Lung (tissue), 12 donors: ENCODE measurements around the gene UBE2H. TPM values are rescaled to one million over a fixed set of nuclear protein-coding genes. Genes with fewer than 3 reads are reported as not detected.

ENCODE experiments used
- ATAC-seq: fragments of 200-7000 bp; cut with Tn5 transposase; one replicate; pipeline ENCODE4 v1.9.1; 2020; ENCODE audit warnings: moderate number of reproducible peaks; ENCODE audit not compliant: insufficient read depth, low FRiP score
- DNase-seq, 3 donors: peaks; one replicate each; pipeline ENCODE4 v3.0.0-alpha.2; 2013 to 2017
- H3K27ac ChIP-seq, 2 donors: one replicate each; pipeline ENCODE4 v1.5.1; 2013; ENCODE audit warnings: mild to moderate bottlenecking in 2 of 2, moderate library complexity in 2 of 2, control low read depth in 1 of 2, inconsistent platforms in 1 of 2, low read depth in 1 of 2, low read length in 1 of 2
- H3K27me3 ChIP-seq, 3 donors: one replicate each; pipeline ENCODE4 v1.5.1; 2013; ENCODE audit warnings: low read length in 2 of 3; ENCODE audit not compliant: control insufficient read depth in 3 of 3, insufficient read depth in 3 of 3
- H3K36me3 ChIP-seq, 4 donors: one replicate each; pipeline ENCODE4 v1.5.1; 2013; ENCODE audit warnings: low read length in 4 of 4, mild to moderate bottlenecking in 1 of 4, moderate library complexity in 1 of 4; ENCODE audit not compliant: control insufficient read depth in 4 of 4, insufficient read depth in 4 of 4
- H3K4me1 ChIP-seq, 5 donors: one replicate each; pipeline ENCODE4 v1.5.1; 2013; ENCODE audit warnings: low read length in 5 of 5, mild to moderate bottlenecking in 2 of 5, moderate library complexity in 1 of 5; ENCODE audit not compliant: control insufficient read depth in 5 of 5, insufficient read depth in 5 of 5
- H3K4me3 ChIP-seq: one replicate; pipeline ENCODE4 v1.5.1; 2013; ENCODE audit warnings: mild to moderate bottlenecking, control low read depth, moderate library complexity
- H3K9ac ChIP-seq, 2 donors: one replicate each; pipeline ENCODE4 v1.5.1; 2013; ENCODE audit warnings: low read length in 2 of 2, control low read depth in 1 of 2; ENCODE audit not compliant: insufficient read depth in 1 of 2
- H3K9me3 ChIP-seq, 4 donors: one replicate each; pipeline ENCODE4 v1.5.1; 2013; ENCODE audit warnings: low read length in 3 of 4, mild to moderate bottlenecking in 1 of 4, moderate library complexity in 1 of 4; ENCODE audit not compliant: control insufficient read depth in 4 of 4, insufficient read depth in 3 of 4
- CTCF ChIP-seq: IDR thresholded peaks from 2 replicates; pipeline ENCODE4 v1.5.1; 2012; ENCODE audit warnings: mild to moderate bottlenecking; ENCODE audit errors: control extremely low read depth, extremely low read depth
- WGBS, 2 donors: extraction: QIAGEN DNeasy Blood & Tissue Kit; methylation state at CpG; one replicate each; pipeline ENCODE4 v1.1.7; 2013; 5-methylcytosine and 5-hydroxymethylcytosine counted together
- polyA plus RNA-seq, 2 donors: library from polyadenylated mRNA; stranded (reverse); fragments of 200-250 nt; gene quantifications; one replicate each; pipeline ENCODE4 v1.2.1, GENCODE V29; 2013
- total RNA-seq, 2 donors: library from RNA; depleted of rRNA in 1 of 2; stranded (reverse); fragments of >200 nt in 1 of 2; gene quantifications; one replicate each; pipeline ENCODE4 v1.2.1, GENCODE V29; 2014 to 2021
- donor health status: control.
- donor health status: control.
- donor health status: Bipolar disorder and iron deficiency.
- donor health status: healthy.
- donor health status: DM: yes; HTN: yes; CAD: no.

Gene UBE2H
- total and polyA plus RNA-seq, 4 donors = 23.0 to 102 (median 49.7) TPM

DNA sequence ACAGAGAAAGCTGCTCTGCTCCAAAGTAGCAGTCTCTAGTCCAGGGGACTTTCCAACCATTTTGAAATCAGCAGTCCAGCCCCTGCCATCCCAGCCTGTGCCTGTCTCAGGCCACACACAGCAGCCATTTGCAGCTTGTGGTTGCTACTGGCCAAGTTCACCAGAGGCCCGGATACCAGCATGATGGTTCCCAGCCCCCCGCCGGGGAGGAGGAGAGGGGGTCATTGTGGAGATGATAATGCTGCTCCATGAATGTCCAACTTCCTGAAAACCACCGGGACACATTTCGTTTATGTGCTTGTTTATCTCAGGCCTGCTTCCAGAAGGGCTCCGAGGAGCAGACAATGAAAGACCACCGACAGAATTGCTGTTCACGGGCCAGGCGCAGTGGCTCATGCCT is 160.0 kb downstream of the UBE2H start:
- no peak overlapping the region for H3K4me3 ChIP-seq
- H3K27ac ChIP-seq = no peak overlapping the region
- H3K27me3 ChIP-seq = peaks cover 0 to under 1% (median under 1%) of the 10 kb centered on the region in 3 donors
- WGBS, 2 donors = 66 to 69% methylated on average over 9 of the region's 9 CpGs
- TF ChIP-seq CTCF = no peak
- no peak overlapping the region for H3K9ac ChIP-seq
- ATAC-seq (no peak), DNase-seq (no peak)
- H3K4me1 ChIP-seq = no peaks in the 10 kb centered on the region
- no peaks in the 10 kb centered on the region for H3K36me3 ChIP-seq
- H3K9me3 ChIP-seq = no peaks in the 10 kb centered on the region

DNA sequence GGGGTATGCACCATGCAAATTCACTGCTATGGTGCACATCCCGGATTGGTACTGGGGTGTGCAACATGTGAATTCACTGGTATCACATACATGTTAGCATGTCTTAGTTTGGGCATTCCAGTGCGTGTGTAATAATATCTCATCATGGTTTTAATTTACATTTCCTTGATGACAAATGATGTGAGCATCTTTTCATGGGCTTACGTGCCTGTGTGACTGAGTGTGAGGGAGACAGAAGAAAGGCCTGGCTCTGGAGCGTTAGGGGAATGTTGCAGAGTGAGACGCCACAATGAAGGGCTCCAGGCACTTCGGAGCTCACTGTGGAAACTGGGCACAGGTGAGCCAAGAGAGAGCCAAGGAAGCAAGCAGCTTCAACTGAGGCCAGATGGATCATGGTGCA is 162.6 kb downstream of the UBE2H start:
- WGBS, 2 donors = 75 to 87% methylated on average over 6 of the region's 6 CpGs
- Histone ChIP-seq H3K9me3 (no peaks in the 10 kb centered on the region), H3K27me3 (peaks cover 0 to 26% (median 24%) of the 10 kb centered on the region in 3 donors), H3K4me1 (peaks cover 0 to 8% (median 0%) of the 10 kb centered on the region in 5 donors), H3K9ac (no peak overlapping the region), H3K36me3 (no peaks in the 10 kb centered on the region), H3K4me3 (no peak overlapping the region), H3K27ac (no peak overlapping the region)
- ATAC-seq (no peak), DNase-seq (no peak)
- TF ChIP-seq CTCF = no peak

- H3K36me3 ChIP-seq = no peaks in the 10 kb centered on the region
- no peak overlapping the region for H3K27ac ChIP-seq
- ATAC-seq (no peak), DNase-seq (no peak)
- peaks cover 0 to 31% (median 29%) of the 10 kb centered on the region in 3 donors for H3K27me3 ChIP-seq
- 42 to 63% methylated on average over 1 of the region's 1 CpG for WGBS, 2 donors
- H3K4me1 ChIP-seq = peaks cover 0 to 10% (median 0%) of the 10 kb centered on the region in 5 donors
- no peak overlapping the region for H3K4me3 ChIP-seq
- TF ChIP-seq CTCF = no peak
- no peak overlapping the region for H3K9ac ChIP-seq
- H3K9me3 ChIP-seq = no peaks in the 10 kb centered on the region
Measured at GRCh38 chr7:129789652-129790051, 163.1 kb downstream of the UBE2H start.

GRCh38 chr7:129789000-129789399 is 163.8 kb downstream of the UBE2H start:
- Histone ChIP-seq H3K4me3 (no peak overlapping the region), H3K27me3 (peaks cover 5 to 37% (median 35%) of the 10 kb centered on the region in 3 donors), H3K9ac (no peak overlapping the region), H3K36me3 (no peaks in the 10 kb centered on the region), H3K27ac (no peak overlapping the region), H3K9me3 (no peaks in the 10 kb centered on the region), H3K4me1 (peaks cover 0 to 10% (median 0%) of the 10 kb centered on the region in 5 donors)
- DNase-seq (no peak), ATAC-seq (no peak)
- 87 to 88% methylated on average over 6 of the region's 6 CpGs for WGBS, 2 donors
- TF ChIP-seq CTCF = no peak
